IPS DF 4.7 (cell line): Measurements from ENCODE around the gene ARAP1.
"Not testable (repeated sequence)": the region's sequence is repeated elsewhere in the genome, so short reads cannot be mapped to it uniquely, and the experiment has no call there.

Experiments used
- DNase-seq: peaks from one replicate; pipeline ENCODE4 v3.0.0-alpha.2; 2013; ENCODE audit warnings: low spot score; ENCODE audit errors: extremely low read depth

Gene ARAP1

DNA sequence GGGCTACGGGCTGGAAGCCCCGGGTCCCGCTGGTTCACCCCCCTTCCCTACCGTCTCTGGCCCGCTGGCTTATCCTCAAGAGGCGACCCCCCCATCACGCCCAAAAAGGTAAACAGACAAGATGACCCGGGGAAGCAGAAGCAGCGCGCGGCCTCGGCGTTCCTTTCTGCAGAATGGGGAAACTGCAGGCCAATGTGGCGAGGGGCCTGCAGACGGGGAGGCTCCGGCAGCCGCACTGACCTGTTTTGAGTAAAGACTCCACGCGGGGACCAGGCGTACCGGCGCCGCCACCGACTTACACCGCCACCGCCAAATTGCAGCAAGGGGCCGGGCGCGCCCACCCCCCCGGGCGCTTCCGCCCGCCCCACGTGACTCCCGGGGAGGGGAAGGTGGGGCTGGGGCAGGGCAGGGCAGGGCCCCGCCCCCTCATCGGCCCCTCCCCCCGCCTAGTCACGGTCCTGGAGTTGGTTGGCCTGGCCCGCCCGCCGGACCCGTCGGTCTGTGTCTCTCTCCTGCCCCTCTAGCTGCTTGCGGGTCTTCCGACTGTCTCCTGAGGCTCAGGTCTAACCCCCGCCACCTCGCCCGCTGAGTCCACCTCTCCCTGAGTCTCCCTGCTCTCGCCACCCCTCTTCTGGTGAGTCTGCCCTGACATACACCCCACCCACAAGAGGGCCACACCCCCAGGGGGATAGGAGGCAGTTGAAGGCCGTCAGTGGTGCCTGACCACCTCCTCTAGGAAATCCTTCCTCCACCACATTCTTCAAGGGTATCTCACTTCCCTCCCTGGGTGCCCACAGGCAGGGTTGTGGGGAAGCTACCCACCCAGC, at the start of gene ARAP1:
ARAP1 (minus strand) TSS at position 321 of the 827 bp plus-strand sequence. CDS start 25,280 bp downstream, outside the sequence.
- no peak for DNase-seq

DNA sequence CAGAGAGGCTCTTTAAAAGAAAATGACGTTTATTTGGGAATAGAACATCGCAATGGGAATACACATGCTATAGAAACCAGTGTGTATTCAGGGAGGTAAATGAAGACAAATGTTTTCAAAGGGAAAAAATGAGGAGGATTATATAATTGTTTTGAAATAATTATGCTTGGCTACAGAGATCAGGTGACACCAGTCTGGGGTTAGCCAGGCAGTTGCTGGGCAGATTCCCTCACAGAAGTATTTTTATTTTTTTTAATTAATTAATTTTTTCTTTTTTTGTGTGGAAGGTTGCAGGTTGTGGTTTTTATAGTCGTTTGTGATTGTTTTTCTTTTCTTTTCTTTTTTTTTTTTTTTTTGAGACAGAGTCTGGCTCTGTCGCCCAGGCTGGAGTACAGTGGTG, 47.2 kb upstream of the ARAP1 start:
- no peak for DNase-seq

DNA sequence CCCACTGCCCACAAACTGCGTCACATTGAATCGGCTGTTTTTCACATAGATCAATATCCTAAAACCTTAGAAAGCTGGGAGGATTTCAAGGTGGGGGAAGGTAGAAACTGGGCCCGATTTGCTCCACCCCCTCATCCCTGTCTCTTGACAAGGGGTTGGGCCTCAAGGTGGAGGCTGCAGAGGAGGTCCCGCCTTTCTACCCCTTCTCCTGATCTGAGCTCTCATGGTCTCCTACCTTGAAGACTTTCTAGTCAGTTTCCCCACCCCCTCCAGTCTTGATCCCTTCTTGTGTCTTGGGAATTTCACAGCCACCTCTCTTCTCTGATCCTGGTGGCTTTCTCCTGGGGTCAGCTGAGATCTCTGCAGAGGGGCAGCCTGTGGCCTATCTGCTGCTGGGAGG, 46.2 kb upstream of the ARAP1 start:
- DNase-seq: no peak

DNA sequence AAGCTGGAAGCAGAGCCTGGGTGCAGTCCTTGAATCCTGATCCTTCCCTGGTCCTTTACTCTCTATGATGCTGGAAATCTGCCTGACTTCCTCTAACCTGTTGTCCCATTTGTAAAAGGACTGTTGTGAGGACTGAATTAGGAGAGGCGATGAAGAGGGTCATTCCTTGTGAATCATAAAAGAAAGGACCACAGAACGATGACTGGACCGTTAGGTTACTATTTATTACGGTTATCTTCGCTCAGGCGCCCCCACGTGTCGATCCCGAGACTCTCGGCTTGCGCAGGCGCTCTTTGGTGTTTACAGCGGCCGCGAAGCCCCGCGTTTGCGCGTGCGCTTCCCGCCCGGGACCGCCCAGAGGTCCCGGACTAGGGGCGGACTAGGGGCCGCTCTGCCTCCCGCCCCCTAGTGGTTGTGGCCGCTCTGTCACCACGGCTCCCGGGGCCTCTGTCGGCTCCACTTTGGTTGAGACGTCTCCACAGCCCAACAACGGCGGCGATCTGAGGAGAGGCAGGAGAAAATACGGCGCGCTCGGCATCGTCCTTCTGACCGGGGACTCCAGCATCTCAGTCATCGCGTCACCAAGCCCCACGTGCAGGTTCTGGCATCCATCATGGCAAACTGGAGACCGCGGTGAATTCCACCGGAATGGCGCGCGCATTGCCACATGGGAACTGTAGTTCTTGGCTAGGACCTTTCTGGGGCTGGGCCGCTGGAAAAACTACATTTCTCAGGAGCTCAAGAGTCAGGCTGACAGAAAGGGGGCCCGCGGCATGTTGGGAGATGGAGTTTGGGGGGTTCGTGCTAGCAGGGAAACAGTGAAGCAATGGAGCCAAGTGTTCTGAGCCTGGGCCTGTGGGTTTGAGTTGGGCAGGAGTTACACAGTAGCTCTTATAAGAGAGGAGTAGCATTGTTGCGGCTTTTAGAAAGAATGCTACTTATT, 41.5 kb upstream of the ARAP1 start, which contains the start of gene STARD10:
STARD10 (minus strand) TSS at position 623 of the 943 bp plus-strand sequence. CDS start 12,866 bp downstream, outside the sequence.
- peak; percentile 91 for DNase-seq

DNA sequence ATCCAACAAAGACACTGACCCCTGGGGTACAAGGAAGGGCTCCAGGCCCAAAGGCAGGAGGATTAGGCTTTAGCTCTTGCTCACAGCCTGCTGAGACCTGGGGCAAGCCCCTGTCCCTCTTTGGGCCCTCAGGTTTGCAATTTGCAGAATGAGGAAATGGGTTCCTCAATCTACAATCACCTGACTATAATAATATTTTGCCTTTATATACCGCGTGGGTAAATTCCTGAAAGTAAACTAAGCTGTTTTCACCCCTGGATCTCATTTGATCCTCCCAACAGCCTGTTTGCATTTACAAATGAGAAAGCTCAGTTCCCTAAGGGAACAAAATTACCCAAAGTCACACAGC, 40.8 kb upstream of the ARAP1 start:
- DNase-seq: no peak

DNA sequence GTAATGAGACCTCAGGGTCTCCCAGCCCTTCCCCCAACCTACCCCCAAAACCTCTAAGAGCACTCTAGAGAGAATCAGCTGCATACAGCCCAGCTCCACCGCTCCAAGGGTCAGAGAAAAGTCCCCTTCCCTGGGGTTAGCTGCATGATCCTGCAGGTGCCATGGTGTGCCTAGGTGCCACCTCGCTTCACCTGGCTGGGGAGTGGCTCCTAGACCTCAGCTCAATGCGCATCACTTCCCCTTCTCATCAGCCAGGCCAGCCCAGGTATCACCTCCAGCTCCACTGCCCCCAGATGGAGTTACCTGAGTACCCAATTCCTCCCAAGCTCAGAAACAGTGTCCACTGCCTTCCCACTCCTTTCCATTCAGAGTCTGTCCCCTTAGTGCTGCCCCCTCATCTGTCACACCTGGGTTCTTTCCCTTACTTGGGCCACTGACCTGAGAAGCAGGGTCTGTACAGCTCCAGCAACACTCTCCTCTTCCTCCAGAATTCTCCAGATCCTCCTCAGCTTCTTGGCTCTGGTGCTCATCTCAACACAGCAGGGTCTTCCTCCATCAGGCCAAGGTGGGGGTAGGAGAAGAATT, 40.3 kb upstream of the ARAP1 start:
- DNase-seq: no peak

DNA sequence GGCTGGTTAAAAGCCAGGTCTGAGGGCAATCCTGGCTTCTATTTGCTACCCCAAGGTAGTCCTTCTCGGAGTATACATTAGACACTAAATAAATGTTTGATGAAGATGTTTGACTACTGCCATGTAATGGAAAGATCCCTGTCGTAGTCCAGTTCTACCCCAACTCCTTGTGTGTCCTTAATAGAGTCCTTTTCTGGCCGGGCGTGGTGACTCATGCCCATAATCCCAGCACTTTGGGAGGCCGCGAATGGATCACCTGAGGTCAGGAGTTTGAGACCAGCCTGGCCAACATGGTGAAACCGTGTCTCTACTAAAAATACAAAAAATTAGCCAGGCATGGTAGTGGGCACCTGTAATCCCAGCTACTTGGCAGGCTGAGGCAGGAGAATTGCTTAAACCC, 39.0 kb upstream of the ARAP1 start:
- not testable (repeated sequence) for DNase-seq

DNA sequence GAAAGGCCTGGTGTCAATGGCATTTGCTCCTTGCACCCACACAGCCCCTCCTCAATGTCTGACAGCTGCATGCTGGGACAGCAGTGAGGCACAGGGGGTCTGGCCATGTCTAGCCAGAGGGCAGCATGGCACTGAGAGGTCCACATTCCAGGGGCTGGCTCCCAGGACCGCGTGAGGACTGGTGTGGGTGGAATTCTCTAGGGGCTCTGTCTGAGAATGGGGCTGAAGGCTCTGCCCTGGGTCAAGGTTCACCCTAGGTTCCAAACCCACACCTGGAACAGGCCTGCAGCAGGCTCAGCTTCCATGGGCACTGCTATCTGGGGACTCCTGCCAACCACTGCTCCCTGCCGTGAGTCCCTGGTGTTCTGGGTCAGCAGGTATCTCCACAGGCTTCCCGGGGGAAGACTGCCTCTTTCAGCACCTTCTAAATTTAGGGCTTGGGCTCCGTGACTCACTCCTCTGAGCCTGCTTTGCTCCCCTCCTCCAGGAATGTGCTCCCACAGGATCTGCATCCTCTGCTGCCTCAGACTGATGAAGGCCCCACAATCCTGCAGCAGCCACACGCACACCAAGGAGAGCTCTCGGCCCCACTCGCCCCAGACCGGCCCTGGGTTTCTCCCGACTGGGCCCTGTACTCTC, 37.4 kb upstream of the ARAP1 start:
- no peak for DNase-seq

DNA sequence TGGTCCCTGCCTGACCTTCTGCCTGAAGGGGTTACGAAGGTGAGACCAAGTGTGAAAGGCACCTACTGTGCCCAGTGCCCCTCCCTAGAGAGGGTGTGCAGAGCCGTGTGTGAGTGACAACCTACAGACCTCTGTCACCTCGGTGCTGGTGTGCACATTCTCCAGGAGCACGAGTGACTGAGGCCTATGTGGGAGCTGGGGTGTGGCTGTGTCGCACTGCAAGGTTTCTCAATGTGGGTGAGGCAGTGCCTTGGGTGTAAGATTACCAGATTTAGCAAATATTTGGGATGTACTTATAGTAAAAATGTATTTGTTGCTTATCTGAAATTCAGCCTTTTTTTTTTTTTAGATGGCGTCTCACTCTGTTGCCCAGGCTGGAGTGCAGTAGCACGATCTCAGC, 36.0 kb upstream of the ARAP1 start:
- no peak for DNase-seq

DNA sequence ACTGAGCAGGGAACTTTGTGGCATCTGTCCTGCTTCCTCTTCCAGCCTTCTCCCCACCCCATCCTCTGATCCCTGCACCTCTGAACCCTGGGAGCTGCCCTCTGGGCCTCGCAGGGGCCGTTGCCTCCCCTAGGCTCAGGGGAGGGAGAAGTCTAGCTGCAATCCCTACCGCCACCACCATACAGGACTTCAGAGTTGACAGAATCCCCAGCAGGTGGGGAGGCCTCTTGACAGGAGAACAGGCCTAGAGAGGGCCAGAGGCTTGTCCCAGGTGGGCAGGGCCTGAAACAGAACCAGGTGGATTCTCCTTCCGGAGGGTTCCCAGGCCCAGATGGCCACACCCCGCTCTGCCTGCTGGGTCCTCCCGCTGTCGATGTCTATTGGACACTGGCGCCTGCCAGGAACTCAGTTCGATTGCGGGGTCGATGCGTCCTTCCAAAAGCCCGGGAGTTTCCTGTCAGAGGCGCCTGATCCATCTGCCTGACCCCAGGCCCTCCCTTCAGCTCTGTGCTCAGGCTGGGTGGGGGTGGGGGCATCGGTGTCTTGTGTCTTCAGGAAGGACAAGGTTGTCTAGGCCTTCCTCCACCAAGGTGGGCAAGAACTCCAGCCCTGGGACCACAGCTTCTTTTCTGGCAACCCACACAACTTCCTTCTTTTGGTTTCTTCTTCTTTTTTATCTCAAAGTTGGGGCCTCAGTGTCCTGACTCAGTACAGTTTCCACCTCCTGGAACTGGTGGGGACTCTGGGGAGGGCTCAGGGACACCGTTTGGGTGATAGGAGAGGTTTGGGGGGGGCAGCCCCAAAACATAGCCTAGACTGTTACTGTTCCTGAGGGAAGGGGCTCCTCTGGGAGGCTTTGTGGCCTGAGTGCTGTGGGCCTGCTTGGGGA, 35.3 kb upstream of the ARAP1 start:
- peak; percentile 80 for DNase-seq

DNA sequence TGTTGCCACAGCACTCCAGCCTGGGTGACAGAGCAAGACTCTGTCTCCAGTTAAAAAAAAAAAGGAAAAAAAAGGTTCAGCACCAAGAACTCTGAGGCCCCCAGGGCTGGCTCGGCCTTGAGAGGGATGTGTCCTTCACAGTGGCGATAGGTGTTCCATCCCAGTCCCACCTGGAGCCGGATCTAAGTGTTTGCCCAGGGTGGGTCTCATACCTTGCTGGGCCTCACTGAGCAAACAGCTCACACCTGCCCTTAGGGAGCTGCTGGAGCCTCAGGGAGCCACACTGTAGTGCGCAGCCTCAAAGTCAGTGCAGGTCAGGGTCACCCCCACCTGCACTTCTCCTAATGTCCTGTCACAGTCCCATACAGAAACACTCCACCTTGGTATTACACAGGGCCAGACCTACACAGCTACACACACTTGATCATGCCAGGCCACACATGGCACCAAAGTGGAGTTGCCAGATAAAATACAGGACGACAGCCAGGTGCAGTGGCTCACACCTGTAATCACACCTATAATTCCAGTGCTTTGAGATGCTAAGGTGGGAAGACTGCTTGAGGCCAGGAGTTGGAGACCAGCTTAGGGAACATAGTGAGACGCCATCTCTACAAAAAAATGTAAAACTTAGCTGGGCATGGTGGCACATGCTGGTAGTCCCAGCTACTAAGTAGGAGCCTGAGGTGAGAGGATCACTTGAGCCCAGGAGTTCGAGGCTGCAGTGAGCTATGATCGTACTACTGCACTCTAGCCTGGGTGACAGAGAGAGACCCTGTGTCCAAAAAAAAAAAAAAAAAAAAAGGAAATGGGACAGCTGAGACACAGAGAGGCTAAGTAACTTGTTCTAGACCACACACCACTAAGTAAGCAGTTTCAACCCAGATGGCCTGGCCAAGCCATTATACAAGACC, 34.4 kb upstream of the ARAP1 start:
- DNase-seq: no peak

DNA sequence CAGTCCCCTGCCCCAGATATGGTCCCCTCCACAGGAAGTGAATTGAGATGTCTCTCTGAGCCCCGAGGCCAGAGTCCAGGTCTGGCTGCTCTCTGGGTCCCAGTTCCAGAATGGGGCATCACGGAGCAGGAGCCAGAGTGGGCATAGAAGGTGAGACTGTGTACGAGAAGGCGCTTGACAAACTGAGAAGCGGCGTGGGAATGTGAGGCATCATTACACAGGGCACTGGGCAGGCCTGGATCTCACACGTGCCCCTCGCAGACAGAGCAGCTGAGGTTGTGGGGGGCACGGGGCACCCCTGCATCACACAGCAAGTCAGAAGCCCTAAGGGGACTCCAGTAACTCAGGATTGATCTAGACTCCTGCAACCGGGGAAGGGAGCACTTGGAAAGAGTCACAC, 32.5 kb upstream of the ARAP1 start:
- DNase-seq: no peak

DNA sequence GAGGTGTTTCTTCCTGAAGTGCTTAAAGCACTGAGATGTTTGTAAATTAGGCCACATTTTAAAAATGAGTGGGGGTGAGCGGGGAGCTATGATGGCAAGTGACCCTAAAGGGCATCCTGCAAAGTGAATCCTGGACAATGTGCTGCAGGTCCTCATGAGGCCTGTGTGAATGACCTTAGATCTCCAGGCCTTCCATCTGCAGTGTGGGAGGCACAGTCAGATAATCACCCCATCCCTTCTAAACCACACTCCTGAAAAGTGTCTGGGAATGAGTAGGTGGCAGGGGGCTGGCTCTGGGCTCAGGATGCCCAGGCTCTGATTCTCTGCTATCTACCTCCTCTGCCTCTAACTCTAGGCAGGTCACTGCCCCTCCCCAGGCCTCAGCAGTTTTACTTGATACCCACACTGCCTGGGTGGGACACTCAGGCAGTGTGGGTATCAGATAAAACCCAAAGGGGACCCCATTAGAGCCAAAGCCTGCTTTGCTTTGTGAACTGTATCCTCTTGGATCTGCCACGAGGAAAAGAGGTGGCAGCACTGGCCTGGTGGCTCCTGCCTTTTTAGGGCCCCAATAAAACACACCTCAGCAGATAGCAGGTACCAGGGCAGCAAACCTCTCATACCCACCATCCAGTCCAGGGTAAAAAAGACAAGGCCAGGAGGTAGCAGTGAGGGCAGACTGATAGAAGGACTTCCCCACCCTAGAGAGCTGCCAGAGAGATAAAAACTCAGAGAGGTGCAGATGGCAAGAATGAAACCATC, 31.1 kb upstream of the ARAP1 start:
- no peak for DNase-seq

DNA sequence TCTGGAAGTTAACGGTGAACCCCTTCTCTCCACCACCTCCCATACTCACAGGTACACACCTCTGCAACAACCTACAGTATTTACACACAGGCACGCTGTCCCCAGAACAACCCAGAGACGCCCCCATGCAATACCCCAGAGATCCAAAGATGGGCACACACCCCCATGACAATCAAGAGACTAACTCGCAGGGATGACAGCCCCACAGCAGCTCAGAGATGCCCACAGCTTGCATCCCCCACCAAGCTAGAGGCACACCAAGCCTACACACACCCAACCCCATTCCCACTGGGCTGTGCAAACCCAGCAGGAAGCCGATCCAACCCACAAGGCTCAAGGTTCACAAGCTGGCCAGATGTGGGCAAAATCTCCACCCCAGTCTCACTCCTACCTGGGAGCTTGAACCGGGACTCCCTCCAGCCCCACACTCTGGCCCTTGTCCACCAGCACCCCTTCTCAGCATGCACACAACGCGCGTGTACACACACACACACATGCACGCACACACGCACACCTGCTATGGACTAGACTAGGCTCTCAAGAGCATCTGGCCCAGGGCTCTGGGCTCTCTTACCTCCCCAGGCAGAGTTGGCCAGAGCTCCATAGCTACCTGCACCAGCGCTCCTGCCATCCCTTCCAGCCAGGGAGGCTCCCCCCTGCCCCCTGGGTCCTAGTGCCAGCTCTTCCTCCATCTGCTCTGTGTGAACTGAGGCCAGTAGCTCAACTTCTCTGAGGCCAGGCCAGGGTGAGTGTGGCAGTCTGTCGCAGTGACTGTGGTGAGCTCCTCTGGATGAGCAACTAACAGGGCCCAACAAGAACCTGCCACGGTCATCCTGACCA, 30.1 kb upstream of the ARAP1 start:
- no peak for DNase-seq

DNA sequence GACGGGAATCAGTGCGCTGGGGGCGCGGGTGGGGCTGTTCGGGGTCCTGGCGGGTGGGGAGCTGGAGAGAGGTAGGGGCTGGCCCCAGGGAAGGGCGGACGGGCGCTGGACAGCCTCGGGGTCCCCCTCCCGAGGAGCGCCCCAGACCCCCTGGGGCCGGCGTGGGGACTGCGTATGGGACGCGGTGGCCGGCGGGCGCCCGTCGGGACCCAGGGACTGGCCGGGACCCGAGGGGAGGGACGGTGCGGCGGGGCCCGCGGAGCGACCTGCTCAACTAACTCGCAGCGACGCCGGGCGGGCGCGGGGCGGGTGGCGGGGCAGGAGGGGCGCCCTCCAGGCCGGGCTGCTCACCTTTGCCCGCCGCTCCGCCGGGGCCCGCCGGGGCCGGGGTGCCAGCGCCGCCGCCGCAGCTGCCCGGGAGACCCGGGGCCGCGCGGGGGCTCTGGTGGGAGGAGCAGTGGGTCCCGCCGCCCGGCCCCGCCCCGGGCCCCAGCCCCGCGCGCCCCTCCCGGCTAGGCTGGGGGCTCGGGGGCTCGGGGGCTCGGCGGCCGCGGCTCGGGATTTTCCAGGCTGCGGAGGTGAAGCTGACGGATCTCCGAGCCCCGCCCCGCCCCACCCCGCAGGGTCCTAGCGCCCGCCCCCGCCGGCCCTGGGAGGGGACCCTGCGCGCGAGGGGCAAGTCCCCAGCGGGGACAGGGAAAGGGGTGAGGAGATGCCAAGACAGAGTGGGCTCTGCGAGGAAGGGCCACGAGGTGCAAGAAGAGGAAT, 29.3 kb upstream of the ARAP1 start:
- no peak for DNase-seq

DNA sequence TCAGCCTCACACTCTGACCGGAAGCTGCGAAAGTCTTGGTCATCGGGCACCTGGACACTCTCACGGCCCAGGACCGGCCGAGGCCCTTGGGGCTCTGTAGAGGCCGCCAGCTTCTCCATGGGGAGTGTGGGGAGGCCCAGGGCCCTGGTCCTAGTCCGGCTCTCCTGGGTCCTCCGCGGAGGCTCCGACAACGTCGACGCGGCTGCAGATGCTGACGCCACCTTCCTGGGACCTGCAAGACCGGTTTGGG, 28.8 kb upstream of the ARAP1 start:
- no peak for DNase-seq
